Stimulated activated CD8-positive, alpha-beta memory T cell treated with anti-CD3 and anti-CD28 coated beads, Interleukin-7, amount 100 ng/mL, for 4 hours (primary cell): ENCODE results near the gene C2orf74.
A peak's percentile ranks its signal among the peaks of the same experiment; 100 is the strongest.
"Not testable (repeated sequence)": the region's sequence is repeated elsewhere in the genome, so short reads cannot be mapped to it uniquely, and the experiment has no call there.

ENCODE experiments used
- DNase-seq, 2 donors: peaks; one replicate each; pipeline ENCODE4 v3.0.0-alpha.2; 2020; ENCODE audit warnings: low read depth in 2 of 2

Gene C2orf74

GRCh38 chr2:61173116-61173515 lies 11.1 kb downstream of the C2orf74 start:
- no peak for DNase-seq

GRCh38 chr2:61175036-61175435 lies 13.0 kb downstream of the C2orf74 start:
- no peak for DNase-seq

- DNase-seq, result peak; percentile 77 to 92
These were observed 15.1 kb downstream of the C2orf74 start for GRCh38 chr2:61176755-61177726.

- peak; percentile 18 to 20 for DNase-seq
These were observed 15.9 kb downstream of the C2orf74 start for GRCh38 chr2:61177727-61178549.

- DNase-seq, result no peak
These were observed 16.9 kb downstream of the C2orf74 start for GRCh38 chr2:61178603-61179545.

GRCh38 chr2:61179701-61180639 lies 18.0 kb downstream of the C2orf74 start:
- DNase-seq, result no peak

GRCh38 chr2:61180686-61181085 lies 18.7 kb downstream of the C2orf74 start:
- DNase-seq, result no peak

GRCh38 chr2:61181382-61182058 lies 19.5 kb downstream of the C2orf74 start:
- no peak for DNase-seq

GRCh38 chr2:61182059-61182383 lies 20.0 kb downstream of the C2orf74 start:
- DNase-seq, result no peak

GRCh38 chr2:61183795-61184194 lies 21.8 kb downstream of the C2orf74 start:
- DNase-seq, result no peak

- no peak for DNase-seq
These were observed 22.3 kb downstream of the C2orf74 start for GRCh38 chr2:61184263-61184662.

GRCh38 chr2:61185231-61185728 lies 23.3 kb downstream of the C2orf74 start:
- DNase-seq, result no peak

- DNase-seq, result no peak
These were observed 25.1 kb downstream of the C2orf74 start for GRCh38 chr2:61187085-61187484.

GRCh38 chr2:61193670-61194561 lies 31.9 kb downstream of the C2orf74 start:
- DNase-seq, result no peak

GRCh38 chr2:61194646-61195045 lies 32.7 kb downstream of the C2orf74 start:
- DNase-seq, result not testable (repeated sequence)

GRCh38 chr2:61196671-61197070 lies 34.7 kb downstream of the C2orf74 start:
- no peak for DNase-seq

GRCh38 chr2:61205132-61205531 lies 43.1 kb downstream of the C2orf74 start:
- DNase-seq, result no peak

- no peak for DNase-seq
These were observed 48.5 kb downstream of the C2orf74 start for GRCh38 chr2:61210332-61210981.
